A549 (cell line): ENCODE data around the gene PFDN1.

ENCODE experiments used
- EP300 ChIP-seq, 2 experiments: fragments of >200 bp; sonication (Bioruptor Twin); formaldehyde crosslinking; IDR thresholded peaks; 2 replicates in 1 of 2; 3 replicates in 1 of 2; pipeline ENCODE4 v1.6.1; 2016 to 2017
- HDAC2 ChIP-seq: fragments of 200-600 bp; sonication (generic); IDR thresholded peaks from 2 replicates; pipeline ENCODE4 v1.6.1; 2016
- MAZ ChIP-seq: fragments of 150-350 bp; IDR thresholded peaks from 2 replicates; pipeline ENCODE4 v1.6.1; 2014; ENCODE audit warnings: antibody characterized with exemption, low read depth, low read length, borderline replicate concordance
- PHF8 ChIP-seq: fragments of 200-600 bp; sonication (generic); IDR thresholded peaks from 2 replicates; pipeline ENCODE4 v1.6.1; 2016; ENCODE audit warnings: low read depth, mild to moderate bottlenecking, antibody characterized with exemption, moderate library complexity, borderline replicate concordance
- POLR2A ChIP-seq: IDR thresholded peaks from 2 replicates; pipeline ENCODE4 v1.6.1; 2012; ENCODE audit warnings: mild to moderate bottlenecking, low read length
- SREBF2 ChIP-seq: fragments of 450-650 bp; IDR thresholded peaks from 2 replicates; pipeline ENCODE4 v1.6.1; 2014; ENCODE audit warnings: mild to moderate bottlenecking, moderate library complexity
- TF ChIP-seq, protein P1 (sequence below): fragments of >200 bp; sonication (Bioruptor Twin); formaldehyde crosslinking; IDR thresholded peaks from 3 replicates; pipeline ENCODE4 v1.5.1; 2016
- TF ChIP-seq, protein P2 (sequence below): IDR thresholded peaks from 2 replicates; pipeline ENCODE4 v1.6.1; 2012
- TF ChIP-seq, protein P3 (sequence below): fragments of >200 bp; sonication (Bioruptor Twin); formaldehyde crosslinking; IDR thresholded peaks from 3 replicates; pipeline ENCODE4 v1.6.1; 2016

DNA sequence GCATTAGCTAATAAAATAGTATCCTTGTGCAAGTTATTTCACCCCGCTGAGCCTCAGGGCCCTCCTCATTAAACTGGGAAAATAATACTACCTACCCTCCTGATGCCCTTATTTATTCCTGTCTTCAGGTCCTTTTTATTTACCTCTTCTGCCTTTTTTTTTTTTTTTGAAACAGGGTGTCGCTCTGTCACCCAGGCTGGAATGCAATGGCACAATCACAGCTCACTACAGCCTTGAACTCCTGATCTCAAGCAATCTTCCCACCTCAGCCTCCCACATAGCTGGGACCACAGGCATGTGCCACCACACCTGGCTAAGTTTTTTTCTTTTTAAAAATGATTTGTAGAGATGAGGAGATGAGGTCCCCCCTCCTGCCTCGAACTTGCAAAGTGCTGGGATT lies 22.6 kb upstream of the PFDN1 start:
- TF ChIP-seq, protein P1, sequence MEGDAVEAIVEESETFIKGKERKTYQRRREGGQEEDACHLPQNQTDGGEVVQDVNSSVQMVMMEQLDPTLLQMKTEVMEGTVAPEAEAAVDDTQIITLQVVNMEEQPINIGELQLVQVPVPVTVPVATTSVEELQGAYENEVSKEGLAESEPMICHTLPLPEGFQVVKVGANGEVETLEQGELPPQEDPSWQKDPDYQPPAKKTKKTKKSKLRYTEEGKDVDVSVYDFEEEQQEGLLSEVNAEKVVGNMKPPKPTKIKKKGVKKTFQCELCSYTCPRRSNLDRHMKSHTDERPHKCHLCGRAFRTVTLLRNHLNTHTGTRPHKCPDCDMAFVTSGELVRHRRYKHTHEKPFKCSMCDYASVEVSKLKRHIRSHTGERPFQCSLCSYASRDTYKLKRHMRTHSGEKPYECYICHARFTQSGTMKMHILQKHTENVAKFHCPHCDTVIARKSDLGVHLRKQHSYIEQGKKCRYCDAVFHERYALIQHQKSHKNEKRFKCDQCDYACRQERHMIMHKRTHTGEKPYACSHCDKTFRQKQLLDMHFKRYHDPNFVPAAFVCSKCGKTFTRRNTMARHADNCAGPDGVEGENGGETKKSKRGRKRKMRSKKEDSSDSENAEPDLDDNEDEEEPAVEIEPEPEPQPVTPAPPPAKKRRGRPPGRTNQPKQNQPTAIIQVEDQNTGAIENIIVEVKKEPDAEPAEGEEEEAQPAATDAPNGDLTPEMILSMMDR, result no peak
- TF ChIP-seq POLR2A (no peak), PHF8 (no peak), SREBF2 (no peak), EP300 (IDR thresholded peaks at IDR 0.05) (no peak), MAZ (no peak), HDAC2 (no peak)
- TF ChIP-seq, protein P2, sequence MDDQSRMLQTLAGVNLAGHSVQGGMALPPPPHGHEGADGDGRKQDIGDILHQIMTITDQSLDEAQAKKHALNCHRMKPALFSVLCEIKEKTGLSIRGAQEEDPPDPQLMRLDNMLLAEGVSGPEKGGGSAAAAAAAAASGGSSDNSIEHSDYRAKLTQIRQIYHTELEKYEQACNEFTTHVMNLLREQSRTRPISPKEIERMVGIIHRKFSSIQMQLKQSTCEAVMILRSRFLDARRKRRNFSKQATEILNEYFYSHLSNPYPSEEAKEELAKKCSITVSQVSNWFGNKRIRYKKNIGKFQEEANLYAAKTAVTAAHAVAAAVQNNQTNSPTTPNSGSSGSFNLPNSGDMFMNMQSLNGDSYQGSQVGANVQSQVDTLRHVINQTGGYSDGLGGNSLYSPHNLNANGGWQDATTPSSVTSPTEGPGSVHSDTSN, result no peak
- TF ChIP-seq, protein P3, sequence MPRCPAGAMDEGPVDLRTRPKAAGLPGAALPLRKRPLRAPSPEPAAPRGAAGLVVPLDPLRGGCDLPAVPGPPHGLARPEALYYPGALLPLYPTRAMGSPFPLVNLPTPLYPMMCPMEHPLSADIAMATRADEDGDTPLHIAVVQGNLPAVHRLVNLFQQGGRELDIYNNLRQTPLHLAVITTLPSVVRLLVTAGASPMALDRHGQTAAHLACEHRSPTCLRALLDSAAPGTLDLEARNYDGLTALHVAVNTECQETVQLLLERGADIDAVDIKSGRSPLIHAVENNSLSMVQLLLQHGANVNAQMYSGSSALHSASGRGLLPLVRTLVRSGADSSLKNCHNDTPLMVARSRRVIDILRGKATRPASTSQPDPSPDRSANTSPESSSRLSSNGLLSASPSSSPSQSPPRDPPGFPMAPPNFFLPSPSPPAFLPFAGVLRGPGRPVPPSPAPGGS, result no peak
